Activated CD4-positive, alpha-beta T cell treated with anti-CD3 and anti-CD28 coated beads, Interleukin-10, Interleukin-2, amounts not matched to agents 100 ng/mL and 50 ng/mL, durations not matched to agents 16 hours and 8 hours (primary cell): Measurements from ENCODE around the gene C6orf89.

Experiments
- DNase-seq: peaks from one replicate; pipeline ENCODE4 v3.0.0-alpha.2; 2020

The C6orf89 gene

GRCh38 chr6:36953931-36954261, 68.1 kb downstream of the C6orf89 start:
- no peak for DNase-seq

DNA sequence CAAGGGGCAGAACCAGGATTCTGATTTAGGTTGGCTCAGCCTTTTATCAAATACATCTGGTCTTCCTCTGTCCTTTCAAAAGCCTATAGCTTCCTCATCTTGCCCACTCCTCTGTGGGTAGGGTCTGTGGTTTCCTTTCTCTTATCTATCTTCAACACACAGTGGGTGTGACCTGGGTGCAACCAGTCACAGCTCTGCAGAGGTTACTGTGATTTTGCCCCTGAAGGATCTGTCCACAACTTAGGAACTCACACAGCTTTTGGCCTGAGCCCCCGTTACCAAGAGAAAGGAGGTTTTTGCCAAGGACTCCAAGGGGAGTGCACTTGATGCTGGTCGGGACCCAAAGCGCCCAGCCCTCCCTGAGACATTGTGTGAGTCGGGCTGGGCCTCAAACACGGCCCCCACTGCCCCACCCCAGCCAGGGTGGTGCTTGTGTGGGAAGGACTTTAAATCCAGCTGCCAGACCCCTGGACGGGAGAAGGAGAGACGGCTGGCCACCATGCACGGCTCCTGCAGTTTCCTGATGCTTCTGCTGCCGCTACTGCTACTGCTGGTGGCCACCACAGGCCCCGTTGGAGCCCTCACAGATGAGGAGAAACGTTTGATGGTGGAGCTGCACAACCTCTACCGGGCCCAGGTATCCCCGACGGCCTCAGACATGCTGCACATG, 68.6 kb downstream of the C6orf89 start, which contains the start of gene PI16:
PI16 (plus strand) TSS at position 477 of the 670 bp plus-strand sequence; CDS start at position 500, 23 bp downstream.
- peak; percentile 57 for DNase-seq

DNA sequence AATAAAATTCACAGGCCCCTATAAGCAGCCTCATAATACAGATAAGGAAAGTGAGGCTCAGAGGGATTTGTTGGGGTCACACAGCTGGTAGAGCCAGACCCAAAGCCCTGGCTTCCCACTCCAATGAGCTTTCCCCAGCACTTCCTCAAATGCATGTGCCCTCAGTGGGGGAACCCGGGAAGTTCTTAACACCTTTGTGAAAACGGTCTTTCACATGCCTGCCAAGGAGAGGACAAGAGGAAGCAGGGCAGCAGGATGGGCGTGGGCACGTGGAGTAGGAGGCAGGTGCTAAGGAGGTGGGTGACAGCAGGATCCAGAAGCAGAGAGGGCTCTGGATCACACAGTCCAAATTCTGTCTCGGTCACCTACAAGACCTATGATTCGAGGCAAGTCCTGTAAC, 69.4 kb downstream of the C6orf89 start:
- no peak for DNase-seq

DNA sequence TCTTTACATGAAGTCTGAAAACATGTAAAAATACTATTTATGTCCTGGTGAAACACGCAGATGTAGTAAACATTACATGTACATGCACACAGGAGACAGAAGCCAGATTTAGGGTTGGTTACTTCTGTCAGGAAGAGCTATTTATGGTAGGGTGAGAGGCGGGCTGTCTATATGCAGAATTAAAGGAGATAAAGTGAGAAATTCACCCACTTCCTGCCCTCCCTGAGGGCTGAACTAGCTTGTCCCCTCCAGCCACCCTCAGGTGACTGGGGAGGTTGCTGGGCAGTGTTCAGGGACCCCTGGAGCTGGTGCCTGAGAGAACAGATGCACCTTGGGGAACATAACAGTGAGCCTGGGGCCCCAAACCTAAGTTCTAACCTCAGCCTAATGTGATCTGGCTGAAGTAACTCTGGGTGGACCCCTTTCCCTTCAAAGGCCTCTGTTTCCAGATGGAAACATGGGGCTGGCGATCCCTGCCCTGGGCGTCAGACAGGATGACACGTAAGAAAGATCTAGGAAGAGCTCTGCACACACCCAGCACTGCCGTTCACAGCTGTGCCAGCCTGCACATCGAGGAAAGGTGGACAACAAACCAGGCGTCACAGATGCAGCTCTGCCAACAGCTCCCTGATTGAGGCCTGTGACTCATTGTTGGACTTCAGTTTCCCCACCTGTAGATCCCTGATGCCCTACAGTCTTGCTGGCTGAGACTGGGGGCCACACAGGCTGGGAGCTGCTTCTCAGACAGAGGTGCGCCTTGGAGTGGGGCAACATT, 70.1 kb downstream of the C6orf89 start:
- no peak for DNase-seq

GRCh38 chr6:36956446-36956820, 70.7 kb downstream of the C6orf89 start:
- DNase-seq, result no peak

DNA sequence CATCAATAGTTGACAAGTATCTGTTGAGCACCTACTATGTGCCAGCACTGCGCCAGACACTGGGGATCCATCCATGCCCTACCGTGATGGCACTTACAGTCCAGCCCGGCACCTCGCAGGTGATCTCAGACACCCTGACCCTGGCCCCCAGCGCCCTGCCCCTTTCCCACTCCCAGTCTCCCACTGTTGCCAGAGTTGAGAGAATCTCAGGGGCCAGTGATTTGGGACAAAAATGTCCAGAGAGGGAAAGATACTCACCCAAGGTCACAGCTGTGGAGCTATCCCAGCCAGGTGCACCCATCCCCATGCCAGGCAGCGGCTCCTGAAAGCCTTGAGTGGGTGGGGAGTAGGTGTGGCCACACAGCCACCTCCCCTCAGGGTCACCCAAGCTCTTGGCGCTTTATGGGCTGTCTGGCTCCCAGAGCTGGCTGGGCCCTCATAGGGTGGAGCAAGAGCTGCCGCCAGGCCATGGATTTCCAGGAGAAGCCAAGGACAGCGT, 72.1 kb downstream of the C6orf89 start:
- DNase-seq, result no peak

DNA sequence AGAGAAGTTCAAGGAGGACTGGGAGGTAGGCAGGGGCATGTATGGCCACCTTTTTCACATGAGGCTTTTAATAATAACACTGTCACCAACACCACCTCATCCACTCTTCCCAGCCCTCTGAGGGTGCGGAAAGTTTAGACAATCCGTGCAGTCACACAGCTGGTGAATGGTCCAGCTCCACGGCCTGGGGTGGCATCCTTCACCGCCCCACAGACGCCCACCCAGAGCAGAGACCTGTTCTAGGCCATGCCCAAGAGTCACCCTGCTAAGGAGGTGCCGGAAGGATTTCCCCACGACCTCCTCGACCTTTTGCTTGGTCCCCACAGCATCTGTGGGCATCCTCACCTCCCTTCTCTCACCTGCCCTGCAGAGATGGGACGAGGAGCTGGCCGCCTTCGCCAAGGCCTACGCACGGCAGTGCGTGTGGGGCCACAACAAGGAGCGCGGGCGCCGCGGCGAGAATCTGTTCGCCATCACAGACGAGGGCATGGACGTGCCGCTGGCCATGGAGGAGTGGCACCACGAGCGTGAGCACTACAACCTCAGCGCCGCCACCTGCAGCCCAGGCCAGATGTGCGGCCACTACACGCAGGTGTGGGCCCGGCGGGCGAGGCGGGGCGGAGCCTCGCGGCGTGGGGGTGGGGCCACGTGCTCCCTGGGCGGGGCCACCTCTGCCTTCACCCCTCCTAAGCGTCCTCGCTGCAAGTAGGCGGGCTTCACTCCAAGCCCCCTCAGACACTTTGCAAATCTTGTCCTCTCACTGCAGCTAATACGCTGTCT, 73.2 kb downstream of the C6orf89 start:
- no peak for DNase-seq

DNA sequence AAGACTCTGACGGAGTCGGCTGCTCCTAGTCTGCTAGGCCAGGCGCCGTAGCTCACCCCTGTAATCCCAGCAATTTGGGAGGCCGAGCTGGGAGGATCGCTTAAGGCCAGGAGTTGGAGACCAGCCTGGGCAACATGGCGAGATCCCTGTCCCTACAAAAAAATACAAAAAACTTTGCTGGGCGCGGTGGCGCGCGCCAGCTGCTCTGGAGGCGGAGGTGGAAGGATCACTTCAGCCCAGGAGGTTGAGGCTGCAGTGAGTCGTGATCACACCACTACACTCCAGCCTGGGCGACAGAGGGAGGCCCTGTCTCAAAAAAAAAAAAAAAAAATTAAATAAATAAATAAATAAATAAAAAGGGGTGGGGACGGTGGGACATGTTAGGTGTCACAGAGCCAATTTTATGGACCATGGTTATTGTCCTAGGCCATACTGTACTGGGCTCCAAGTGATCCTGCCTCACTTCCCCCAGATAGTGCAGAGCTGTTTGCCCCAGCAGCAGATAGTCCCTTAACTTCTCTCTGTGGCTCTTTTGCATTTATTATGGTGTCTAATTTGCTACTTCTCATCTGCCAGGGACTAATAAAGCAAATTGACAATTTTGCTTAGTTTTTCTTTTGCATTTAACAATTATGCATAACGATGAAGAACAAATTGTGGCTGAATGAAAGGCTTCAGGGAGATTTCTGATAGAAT, 74.0 kb downstream of the C6orf89 start:
- no peak for DNase-seq

DNA sequence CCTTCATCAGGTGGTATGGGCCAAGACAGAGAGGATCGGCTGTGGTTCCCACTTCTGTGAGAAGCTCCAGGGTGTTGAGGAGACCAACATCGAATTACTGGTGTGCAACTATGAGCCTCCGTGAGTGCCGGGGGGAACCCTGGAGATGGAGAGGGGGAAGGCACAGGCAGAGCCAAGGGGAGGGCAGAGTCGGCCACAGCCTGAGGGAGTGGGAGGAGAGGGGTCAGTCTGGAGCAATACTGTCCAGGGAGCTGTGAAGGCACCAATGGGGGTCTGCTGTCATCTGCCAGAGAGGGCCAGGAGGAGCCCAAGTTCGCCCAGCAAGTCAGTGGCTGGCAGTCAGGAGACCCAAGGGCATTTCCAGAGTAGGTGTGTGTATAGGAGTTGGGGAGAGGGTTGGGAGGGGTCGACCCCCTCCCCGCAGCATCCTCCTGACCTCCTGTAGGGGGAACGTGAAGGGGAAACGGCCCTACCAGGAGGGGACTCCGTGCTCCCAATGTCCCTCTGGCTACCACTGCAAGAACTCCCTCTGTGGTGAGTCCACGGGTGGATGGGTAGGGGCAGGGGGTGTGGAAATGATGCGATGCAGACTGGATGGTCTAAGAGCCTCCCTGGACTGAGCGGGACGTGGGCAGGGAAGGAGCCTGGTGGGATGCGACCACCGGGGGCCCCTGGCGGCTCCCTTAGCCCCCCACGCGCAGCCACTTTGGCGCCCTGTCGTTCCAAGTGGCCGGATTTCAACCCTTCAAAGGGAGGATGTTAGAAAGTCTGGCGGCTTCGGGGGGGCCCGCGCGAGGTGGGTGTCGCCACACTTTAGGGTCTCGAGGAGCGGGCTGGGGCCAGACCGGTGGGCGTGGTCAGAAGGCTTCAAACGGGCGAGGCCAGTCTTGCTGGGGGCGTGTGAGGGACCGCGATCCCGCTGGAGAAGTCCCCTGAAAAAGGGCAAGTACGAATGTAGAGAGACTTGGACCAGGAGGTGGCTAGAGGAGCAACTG, 76.0 kb downstream of the C6orf89 start:
- DNase-seq, result no peak

- DNase-seq, result peak; percentile 89
Measured at GRCh38 chr6:36962874-36963273, 77.1 kb downstream of the C6orf89 start.

GRCh38 chr6:36963451-36964290, 77.9 kb downstream of the C6orf89 start:
- DNase-seq, result no peak

- DNase-seq, result no peak
Measured at GRCh38 chr6:36964349-36964748, 78.6 kb downstream of the C6orf89 start.

DNA sequence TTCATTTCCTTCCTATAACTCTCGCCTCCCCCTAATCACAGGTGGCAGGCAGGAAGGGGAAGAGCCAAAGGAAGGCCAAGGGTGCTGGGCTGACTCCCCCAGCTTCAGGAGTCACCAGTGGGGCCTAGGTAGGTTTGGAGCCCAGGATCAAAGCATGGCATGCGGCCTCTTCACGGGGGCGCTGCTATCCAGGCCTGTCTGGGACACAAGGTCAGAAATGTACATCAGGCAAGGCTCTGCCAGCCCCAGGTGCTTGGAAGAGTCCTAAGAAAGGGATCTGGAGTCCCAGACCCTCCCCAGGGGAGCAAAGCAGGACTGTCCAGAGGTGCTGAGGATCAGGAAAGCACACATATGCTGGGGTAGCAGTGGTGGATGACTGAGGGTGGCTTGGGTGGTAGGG, 79.2 kb downstream of the C6orf89 start:
- DNase-seq, result no peak

DNA sequence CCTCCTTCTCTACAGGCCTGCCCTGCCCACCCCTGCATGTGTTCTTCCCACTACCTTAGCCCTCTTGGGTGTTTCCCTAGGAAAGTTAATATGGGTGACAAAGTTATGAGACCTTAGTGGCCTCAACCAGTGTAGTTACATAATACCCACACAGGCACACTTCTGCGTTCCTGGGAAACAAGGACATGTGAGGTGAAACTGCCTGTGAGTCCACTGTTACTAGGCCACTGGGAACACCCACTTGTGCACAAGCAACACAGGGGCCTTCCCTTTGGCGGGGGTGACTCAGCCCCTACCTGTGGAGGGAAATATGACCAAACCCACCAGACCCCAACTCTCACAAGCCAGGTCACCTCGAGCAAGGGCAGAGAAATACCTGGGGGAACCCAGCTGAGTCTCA, 81.5 kb downstream of the C6orf89 start:
- DNase-seq, result no peak

- no peak for DNase-seq
Measured at GRCh38 chr6:36967757-36968156, 82.0 kb downstream of the C6orf89 start.

DNA sequence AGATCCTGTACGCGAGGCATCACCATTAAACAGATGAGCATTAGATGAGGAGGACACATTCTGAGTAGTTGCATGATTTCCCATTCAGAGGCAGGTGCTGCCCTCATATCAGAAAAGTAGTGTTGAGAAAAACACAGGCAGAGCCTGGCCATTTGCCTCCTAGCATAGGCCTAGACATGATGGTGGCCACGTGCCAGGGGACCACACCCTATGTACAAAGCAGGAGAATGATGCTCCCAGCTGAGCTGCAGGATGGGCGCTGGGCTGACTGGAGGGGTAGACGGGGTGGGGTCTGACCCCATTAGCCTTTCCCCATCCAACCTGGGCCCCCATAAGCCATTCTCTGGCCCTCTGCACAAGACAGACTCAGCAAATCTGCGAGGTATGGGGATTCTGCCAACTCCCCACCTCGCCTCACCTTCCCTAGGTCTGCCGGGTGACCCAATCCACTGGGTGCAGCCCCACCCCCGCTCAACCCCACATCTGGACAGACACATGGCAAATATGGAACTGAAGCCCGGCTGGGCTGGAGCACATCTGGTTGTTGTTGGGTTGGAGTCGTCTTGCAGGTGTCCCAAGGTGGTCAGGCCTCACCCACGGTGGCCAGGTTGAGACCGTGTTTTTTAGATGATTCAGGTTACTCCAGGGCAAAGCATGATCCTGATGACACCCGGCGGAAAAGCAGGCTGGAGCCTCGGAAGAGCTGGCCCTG, 82.7 kb downstream of the C6orf89 start:
- no peak for DNase-seq

DNA sequence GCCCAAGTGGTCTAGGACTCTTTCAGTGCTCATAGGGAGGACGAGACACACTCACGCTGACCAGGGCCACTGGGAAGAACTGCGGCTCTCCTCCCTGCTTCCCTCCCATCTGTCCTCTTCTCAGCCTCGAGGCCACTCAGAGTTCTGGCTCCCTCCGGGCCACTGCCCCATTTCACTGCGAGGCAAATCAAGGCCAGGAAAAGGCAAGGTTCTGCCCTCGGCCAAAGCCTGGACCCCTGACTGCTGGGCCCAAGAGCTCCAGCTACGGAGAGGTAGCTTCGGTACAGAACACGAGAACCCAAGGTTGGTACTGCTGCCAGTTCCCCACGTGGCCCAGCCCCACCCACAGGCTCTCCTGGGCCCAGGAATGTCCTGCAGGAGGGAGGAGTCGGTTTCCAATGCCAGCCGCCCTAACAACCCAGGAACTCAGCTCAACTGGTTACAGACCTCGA, 83.5 kb downstream of the C6orf89 start:
- DNase-seq, result no peak

DNA sequence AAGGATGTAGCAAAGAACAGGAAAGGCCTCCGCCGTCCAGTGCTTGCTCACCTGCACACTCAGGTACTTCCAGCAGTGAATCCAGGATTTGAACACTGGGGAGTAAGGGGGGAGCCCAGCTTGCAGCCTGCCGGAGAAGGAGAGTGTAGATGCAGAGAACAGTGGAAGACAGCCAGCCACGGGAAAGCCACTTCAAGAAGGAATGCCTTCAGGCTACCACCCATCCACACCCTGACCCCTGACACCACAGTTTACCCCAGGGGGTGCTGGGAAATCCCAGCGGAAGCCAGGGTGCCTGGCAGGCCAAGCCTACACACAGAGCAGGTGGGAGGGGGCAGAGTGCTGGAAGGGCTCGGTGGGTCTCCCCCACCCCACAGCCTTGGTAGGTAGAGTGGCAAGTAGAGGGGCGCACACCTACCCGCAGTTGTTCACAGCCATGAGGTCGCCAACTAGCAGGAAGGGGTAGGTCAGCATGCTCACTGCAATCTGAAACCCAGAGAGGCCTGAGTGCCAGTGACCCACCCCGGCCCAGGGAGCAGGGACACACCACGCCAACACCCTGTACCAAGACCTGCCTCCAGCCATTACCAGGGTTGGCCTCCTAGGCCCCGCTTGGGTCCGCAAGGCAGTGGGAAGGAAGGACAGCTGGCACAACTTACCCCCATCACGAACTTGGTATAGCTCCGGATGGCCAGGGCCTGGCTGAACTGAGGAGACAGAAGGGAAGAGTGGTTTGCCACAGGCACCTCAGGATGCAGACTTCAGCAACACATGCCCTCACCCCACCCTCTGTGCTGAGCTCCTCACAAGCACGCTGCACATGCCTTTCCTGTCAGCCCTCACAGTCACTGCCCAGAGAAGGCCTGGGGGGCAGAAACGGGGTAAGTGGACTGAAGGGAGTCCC, 84.5 kb downstream of the C6orf89 start:
- DNase-seq, result no peak
